Activated T-cell treated with anti-CD3 and anti-CD28 coated beads for 1 hour (primary cell): Measurements from ENCODE around the gene COL6A3.
"Not testable (repeated sequence)": the region's sequence is repeated elsewhere in the genome, so short reads cannot be mapped to it uniquely, and the experiment has no call there.

Experiments used
- DNase-seq: peaks from one replicate; pipeline ENCODE4 v3.0.0-alpha.2; 2020; ENCODE audit warnings: low read depth

Gene COL6A3

GRCh38 chr2:237379636-237380035, 34.3 kb downstream of the COL6A3 start:
- DNase-seq: no peak

GRCh38 chr2:237378650-237379049, 35.3 kb downstream of the COL6A3 start:
- no peak for DNase-seq

- no peak for DNase-seq
These were observed 39.5 kb downstream of the COL6A3 start for GRCh38 chr2:237374284-237375060.

- DNase-seq: no peak
These were observed 42.1 kb downstream of the COL6A3 start for GRCh38 chr2:237371856-237372255.

GRCh38 chr2:237365671-237366070, 48.3 kb downstream of the COL6A3 start:
- DNase-seq: no peak

- DNase-seq: no peak
These were observed 49.3 kb downstream of the COL6A3 start for GRCh38 chr2:237364655-237365054.

- no peak for DNase-seq
These were observed 52.6 kb downstream of the COL6A3 start for GRCh38 chr2:237361194-237362004.

GRCh38 chr2:237359894-237360780, 53.8 kb downstream of the COL6A3 start:
- no peak for DNase-seq

GRCh38 chr2:237359518-237359840, 54.5 kb downstream of the COL6A3 start:
- DNase-seq: no peak

GRCh38 chr2:237358721-237359517, 55.0 kb downstream of the COL6A3 start:
- no peak for DNase-seq

GRCh38 chr2:237355701-237356100, 58.3 kb downstream of the COL6A3 start:
- no peak for DNase-seq

GRCh38 chr2:237354892-237355291, 59.1 kb downstream of the COL6A3 start:
- no peak for DNase-seq

GRCh38 chr2:237354172-237354571, 59.8 kb downstream of the COL6A3 start:
- DNase-seq: not testable (repeated sequence)

GRCh38 chr2:237353215-237353614, 60.7 kb downstream of the COL6A3 start:
- no peak for DNase-seq

- no peak for DNase-seq
These were observed 61.6 kb downstream of the COL6A3 start for GRCh38 chr2:237352279-237352845.

- DNase-seq: no peak
These were observed 62.2 kb downstream of the COL6A3 start for GRCh38 chr2:237351796-237352195.

GRCh38 chr2:237351046-237351445, 62.9 kb downstream of the COL6A3 start:
- no peak for DNase-seq

GRCh38 chr2:237350597-237350996, 63.4 kb downstream of the COL6A3 start:
- no peak for DNase-seq

GRCh38 chr2:237350070-237350469, 63.9 kb downstream of the COL6A3 start:
- DNase-seq: no peak

GRCh38 chr2:237348281-237348865, 65.6 kb downstream of the COL6A3 start:
- no peak for DNase-seq
